Stromal cell of bone marrow (primary cell): Measurements from ENCODE around the gene SYNE2.
A peak's percentile ranks its signal among the peaks of the same experiment; 100 is the strongest.

Experiments used
- DNase-seq: peaks from one replicate; pipeline ENCODE4 v3.0.0-alpha.2; 2012; ENCODE audit warnings: low read depth

SYNE2 gene

DNA sequence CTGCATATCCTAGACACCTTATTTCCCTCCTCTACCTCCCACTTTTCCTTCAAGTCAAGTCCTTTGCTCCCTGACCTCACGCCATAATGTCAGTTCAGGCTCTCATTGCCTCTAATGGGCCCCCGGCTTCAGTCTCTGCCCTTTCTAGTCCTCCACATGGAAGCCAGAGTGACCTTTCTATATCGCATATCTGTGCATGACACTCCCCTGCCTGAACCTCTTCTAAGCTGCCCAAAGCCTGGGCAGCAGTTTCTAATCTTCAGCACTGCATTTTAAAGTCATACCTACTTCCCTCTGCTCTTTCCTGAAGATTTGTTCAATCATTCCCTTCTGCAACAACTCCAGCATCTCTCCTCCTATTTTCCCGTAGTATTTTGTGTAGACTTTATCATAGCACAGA, 395.9 kb downstream of the SYNE2 start:
- no peak for DNase-seq

DNA sequence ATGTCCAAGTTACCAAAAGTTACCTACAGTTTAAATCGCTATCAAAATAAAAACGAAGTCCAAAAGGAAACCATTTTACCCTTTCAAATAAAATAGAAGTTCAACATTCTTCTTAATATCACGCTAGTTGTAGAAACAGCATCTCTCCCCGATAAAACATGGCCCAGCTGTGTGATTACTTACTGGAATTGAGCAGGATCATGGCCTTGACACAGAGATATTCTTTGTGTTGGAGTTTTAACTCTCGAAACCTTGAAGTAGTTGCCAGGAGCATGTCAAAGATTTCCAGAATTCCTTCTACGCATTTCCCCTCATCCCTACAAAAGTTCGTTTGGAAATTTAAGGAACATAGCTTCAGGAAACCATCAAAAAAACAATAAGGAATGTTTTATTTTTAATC, 396.6 kb downstream of the SYNE2 start:
- DNase-seq = no peak

DNA sequence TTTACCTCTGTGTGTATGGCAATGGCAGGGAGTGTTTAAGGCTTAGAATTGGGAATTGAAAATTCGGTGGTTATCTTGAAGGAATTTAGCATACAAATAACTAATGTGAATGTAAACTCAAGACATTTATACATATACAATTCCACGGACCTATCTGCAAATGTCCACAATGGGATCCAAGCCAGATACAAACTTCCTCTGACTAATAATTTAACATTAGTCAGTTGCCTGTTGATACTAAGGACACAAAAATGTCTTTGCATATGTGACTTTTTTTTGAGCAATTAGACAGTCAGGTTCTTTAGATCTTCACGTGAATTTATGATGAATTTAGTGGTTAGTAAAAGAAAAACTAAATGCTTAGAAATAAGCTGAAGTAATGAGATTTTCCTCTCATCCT, 400.9 kb downstream of the SYNE2 start:
- no peak for DNase-seq

DNA sequence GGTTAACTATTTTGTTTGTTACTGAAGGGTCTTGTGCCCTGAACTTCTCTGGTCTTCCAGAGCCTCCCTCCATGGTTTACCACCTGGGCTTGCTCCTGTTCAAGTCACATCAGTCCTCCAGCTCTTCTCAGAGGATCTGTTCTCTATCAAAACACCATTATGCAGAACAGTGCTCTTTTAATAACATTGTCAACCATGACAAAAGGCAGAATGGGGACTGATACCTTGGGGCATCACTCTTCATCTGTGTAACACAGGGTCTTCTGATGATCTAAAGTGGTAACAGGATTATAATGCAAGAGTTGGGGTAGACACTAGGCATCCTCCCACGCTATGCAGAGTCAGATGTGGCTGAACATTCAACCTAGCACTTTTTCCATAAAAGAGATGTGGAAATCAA, 403.0 kb downstream of the SYNE2 start:
- DNase-seq = no peak

DNA sequence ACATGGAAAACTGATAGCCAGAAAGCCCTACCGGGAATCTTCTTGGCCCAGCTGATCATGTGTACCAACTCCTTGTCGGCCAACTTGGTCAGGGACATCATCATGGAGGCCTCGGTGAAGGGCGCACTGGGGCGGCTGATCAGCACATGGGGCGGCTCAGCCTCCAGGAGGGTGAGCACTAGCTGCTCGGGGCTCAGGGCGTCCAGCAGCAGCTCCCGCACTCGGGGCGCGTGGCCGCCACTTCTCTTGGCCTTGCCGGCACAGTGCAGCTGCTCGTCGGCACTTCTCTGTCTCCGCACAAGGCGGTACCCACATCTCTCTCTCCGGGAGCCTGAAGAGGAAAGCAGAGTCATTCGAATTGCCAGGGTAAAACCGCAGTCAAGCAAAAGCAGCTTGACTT, 407.6 kb downstream of the SYNE2 start:
- DNase-seq = no peak

DNA sequence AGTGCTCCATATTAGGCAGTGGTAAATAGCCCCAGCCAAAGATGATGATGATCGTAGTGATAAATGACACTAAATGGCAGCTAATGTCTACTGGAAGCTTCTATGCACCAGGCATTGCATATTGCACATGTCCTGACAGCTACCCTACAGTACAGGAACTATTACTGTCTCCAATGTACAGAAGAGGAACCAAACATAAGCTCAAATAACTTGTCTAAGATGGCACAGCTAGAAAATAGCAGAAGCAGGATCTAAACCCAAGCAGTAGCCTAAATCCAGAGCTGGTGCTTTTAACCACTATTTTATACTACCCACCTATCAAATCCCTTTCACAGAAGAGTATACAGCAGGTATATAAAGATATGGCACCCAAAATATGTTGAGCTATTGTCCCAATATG, 412.4 kb downstream of the SYNE2 start:
- no peak for DNase-seq

DNA sequence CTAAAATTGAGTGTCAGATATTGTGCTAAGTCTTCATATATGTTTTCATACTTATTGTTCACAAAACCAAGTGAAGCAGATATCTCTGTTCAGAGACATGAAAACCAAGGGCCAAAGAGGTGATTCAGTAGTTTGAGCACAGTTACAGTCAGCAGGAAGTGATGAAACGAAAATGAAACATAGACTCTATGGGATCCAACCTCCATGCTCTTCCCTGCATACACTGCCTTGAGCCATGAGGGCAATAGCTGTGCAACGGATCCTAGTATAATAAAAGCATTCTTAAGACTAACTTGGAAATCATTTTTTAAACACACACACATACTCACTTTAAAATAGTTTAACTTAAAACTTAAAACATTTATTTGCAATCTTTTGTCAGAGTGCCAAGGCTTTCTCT, 413.4 kb downstream of the SYNE2 start:
- DNase-seq = peak; percentile 12

DNA sequence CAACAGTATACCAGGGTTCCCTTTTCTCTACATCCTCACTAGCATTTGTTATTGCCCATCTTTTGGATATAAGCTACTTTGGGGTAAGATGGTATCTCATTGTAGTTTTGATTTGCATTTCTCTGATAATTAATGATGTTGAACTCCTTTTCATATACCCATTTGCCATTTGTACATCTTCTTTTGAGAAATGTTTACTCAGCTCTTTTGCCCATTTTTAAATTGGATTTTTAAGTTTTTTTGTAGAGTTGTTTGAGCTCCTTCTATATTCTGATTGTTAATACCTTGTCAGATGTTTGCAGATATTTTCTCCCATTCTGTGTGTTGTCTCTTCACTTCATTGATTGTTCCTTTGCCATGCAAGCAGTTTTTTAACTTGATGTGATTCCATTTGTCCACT, 419.2 kb downstream of the SYNE2 start:
- no peak for DNase-seq
